ENCODE results near the gene EPHA6.

EPHA6 gene

DNA sequence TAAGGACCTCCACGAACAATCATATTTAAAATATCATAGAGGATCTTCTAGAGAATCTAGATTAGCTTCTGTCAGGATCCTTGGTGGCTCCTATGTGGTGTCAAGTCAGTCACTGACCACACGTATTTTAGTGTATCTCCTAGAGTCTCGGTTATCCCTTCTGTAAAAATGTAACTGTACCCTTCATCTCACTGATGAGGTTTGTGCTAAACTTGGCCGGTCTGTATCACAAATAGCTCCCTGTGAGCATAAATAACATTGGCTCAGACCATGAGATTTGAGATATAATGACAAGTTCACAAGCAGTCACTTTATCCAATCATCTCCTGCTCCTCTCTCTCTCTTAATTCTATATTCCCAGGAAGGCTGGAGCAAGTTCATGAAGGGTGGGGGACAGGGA is 856.6 kb downstream of the EPHA6 start:
- Histone ChIP-seq H4K91ac (ENCODE audit: low read length) (no peak overlapping the region), H3K4ac (ENCODE audit: low read depth in 1 of 2, low read length in 2 of 2) (no peak overlapping the region), H3K27me3 (ENCODE audit: control insufficient read depth in 1 of 2, insufficient read depth in 1 of 2, low read length in 2 of 2) (no peaks in the 10 kb centered on the region), H3K9me3 (ENCODE audit: control insufficient read depth, low read length) (no peaks in the 10 kb centered on the region), H3K36me3 (ENCODE audit: control insufficient read depth in 1 of 2, insufficient read depth in 2 of 2, low read depth in 1 of 2, low read length in 2 of 2) (no peaks in the 10 kb centered on the region), H2AFZ (ENCODE audit: low read depth, low read length) (no peak overlapping the region), H2AK5ac (ENCODE audit: low read length, severe bottlenecking) (no peak overlapping the region), H2BK5ac (ENCODE audit: low read depth, low read length, poor library complexity, severe bottlenecking) (no peak overlapping the region), H4K8ac (ENCODE audit: low read length) (no peak overlapping the region), H2BK120ac (ENCODE audit: low read depth, low read length) (no peak overlapping the region), H3K4me2 (ENCODE audit: low read length, poor library complexity, severe bottlenecking) (no peak overlapping the region), H2BK15ac (ENCODE audit: low read depth, poor library complexity, severe bottlenecking) (no peak overlapping the region), H3K23ac (ENCODE audit: low read length in 2 of 2) (no peak overlapping the region), H3K27ac (ENCODE audit: low read length, poor library complexity, severe bottlenecking) (no peak overlapping the region), H2BK12ac (ENCODE audit: low read length in 2 of 2) (no peak overlapping the region), H3K4me3 (ENCODE audit: insufficient read depth in 1 of 2, low read depth in 1 of 2, low read length in 2 of 2) (no peak overlapping the region), H3K9ac (ENCODE audit: low read length) (no peak overlapping the region), H3K18ac (ENCODE audit: low read depth in 1 of 2, low read length in 2 of 2) (no peak overlapping the region), H3K4me1 (ENCODE audit: control insufficient read depth, insufficient read depth, low read depth, low read length) (no peaks in the 10 kb centered on the region), H3K79me1 (replicated peaks; ENCODE audit: low read length, poor library complexity, severe bottlenecking) (no peaks in the 10 kb centered on the region), H3K14ac (ENCODE audit: low read length in 2 of 2) (no peak overlapping the region)
- no peak for DNase-seq
- 86% methylated on average over 3 of the region's 4 CpGs for WGBS

- Histone ChIP-seq H3K4ac (ENCODE audit: low read depth in 1 of 2, low read length in 2 of 2) (no peak overlapping the region), H3K4me3 (ENCODE audit: insufficient read depth in 1 of 2, low read depth in 1 of 2, low read length in 2 of 2) (no peak overlapping the region), H3K23ac (ENCODE audit: low read length in 2 of 2) (no peak overlapping the region), H3K9ac (ENCODE audit: low read length) (no peak overlapping the region), H3K18ac (ENCODE audit: low read depth in 1 of 2, low read length in 2 of 2) (no peak overlapping the region), H3K36me3 (ENCODE audit: control insufficient read depth in 1 of 2, insufficient read depth in 2 of 2, low read depth in 1 of 2, low read length in 2 of 2) (no peaks in the 10 kb centered on the region), H2BK12ac (ENCODE audit: low read length in 2 of 2) (no peak overlapping the region), H2AK5ac (ENCODE audit: low read length, severe bottlenecking) (no peak overlapping the region), H2BK120ac (ENCODE audit: low read depth, low read length) (no peak overlapping the region), H2BK5ac (ENCODE audit: low read depth, low read length, poor library complexity, severe bottlenecking) (no peak overlapping the region), H3K4me1 (ENCODE audit: control insufficient read depth, insufficient read depth, low read depth, low read length) (no peaks in the 10 kb centered on the region), H3K27ac (ENCODE audit: low read length, poor library complexity, severe bottlenecking) (no peak overlapping the region), H4K8ac (ENCODE audit: low read length) (no peak overlapping the region), H3K79me1 (replicated peaks; ENCODE audit: low read length, poor library complexity, severe bottlenecking) (no peaks in the 10 kb centered on the region), H2BK15ac (ENCODE audit: low read depth, poor library complexity, severe bottlenecking) (no peak overlapping the region), H3K9me3 (ENCODE audit: control insufficient read depth, low read length) (no peaks in the 10 kb centered on the region), H3K4me2 (ENCODE audit: low read length, poor library complexity, severe bottlenecking) (no peak overlapping the region), H4K91ac (ENCODE audit: low read length) (no peak overlapping the region), H3K27me3 (ENCODE audit: control insufficient read depth in 1 of 2, insufficient read depth in 1 of 2, low read length in 2 of 2) (no peaks in the 10 kb centered on the region), H2AFZ (ENCODE audit: low read depth, low read length) (no peak overlapping the region), H3K14ac (ENCODE audit: low read length in 2 of 2) (no peak overlapping the region)
- no peak for DNase-seq
- WGBS, result 89% methylated on average over 2 of the region's 3 CpGs
Observed at GRCh38 chr3:97673357-97673997, 859.1 kb downstream of the EPHA6 start.

- DNase-seq, result no peak
- Histone ChIP-seq H4K91ac (ENCODE audit: low read length) (no peak overlapping the region), H3K18ac (ENCODE audit: low read depth in 1 of 2, low read length in 2 of 2) (no peak overlapping the region), H2BK12ac (ENCODE audit: low read length in 2 of 2) (no peak overlapping the region), H3K9me3 (ENCODE audit: control insufficient read depth, low read length) (no peaks in the 10 kb centered on the region), H2AFZ (ENCODE audit: low read depth, low read length) (no peak overlapping the region), H2BK120ac (ENCODE audit: low read depth, low read length) (no peak overlapping the region), H3K9ac (ENCODE audit: low read length) (no peak overlapping the region), H3K4me2 (ENCODE audit: low read length, poor library complexity, severe bottlenecking) (no peak overlapping the region), H2BK5ac (ENCODE audit: low read depth, low read length, poor library complexity, severe bottlenecking) (no peak overlapping the region), H3K14ac (ENCODE audit: low read length in 2 of 2) (no peak overlapping the region), H4K8ac (ENCODE audit: low read length) (no peak overlapping the region), H3K36me3 (ENCODE audit: control insufficient read depth in 1 of 2, insufficient read depth in 2 of 2, low read depth in 1 of 2, low read length in 2 of 2) (no peaks in the 10 kb centered on the region), H3K23ac (ENCODE audit: low read length in 2 of 2) (no peak overlapping the region), H2BK15ac (ENCODE audit: low read depth, poor library complexity, severe bottlenecking) (no peak overlapping the region), H2AK5ac (ENCODE audit: low read length, severe bottlenecking) (no peak overlapping the region), H3K4me1 (ENCODE audit: control insufficient read depth, insufficient read depth, low read depth, low read length) (no peaks in the 10 kb centered on the region), H3K27ac (ENCODE audit: low read length, poor library complexity, severe bottlenecking) (no peak overlapping the region), H3K27me3 (ENCODE audit: control insufficient read depth in 1 of 2, insufficient read depth in 1 of 2, low read length in 2 of 2) (no peaks in the 10 kb centered on the region), H3K4ac (ENCODE audit: low read depth in 1 of 2, low read length in 2 of 2) (no peak overlapping the region), H3K4me3 (ENCODE audit: insufficient read depth in 1 of 2, low read depth in 1 of 2, low read length in 2 of 2) (no peak overlapping the region), H3K79me1 (replicated peaks; ENCODE audit: low read length, poor library complexity, severe bottlenecking) (no peaks in the 10 kb centered on the region)
- 82% methylated on average over 2 of the region's 2 CpGs for WGBS
Observed at GRCh38 chr3:97674461-97674860, 860.1 kb downstream of the EPHA6 start.

DNA sequence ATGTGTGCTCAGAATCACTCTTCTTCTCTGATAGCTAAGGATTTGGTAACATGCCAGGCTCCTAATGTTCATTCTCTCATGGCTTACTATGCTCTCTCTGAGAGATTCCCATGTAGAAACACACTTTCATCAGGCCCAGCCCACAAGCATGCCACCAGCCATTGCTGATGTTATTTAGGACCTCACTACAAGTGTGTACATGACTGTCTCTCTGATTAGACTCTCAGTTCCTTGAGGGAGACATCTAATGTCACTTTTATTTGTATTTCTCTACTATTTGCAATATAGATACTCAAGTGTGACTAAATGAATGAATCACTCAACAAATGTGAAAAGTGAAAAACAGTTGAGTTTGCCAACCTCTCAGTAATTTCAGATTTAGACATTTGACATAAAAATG is 865.8 kb downstream of the EPHA6 start:
- no peaks in the 10 kb centered on the region for H3K79me1 ChIP-seq (replicated peaks; ENCODE audit: low read length, poor library complexity, severe bottlenecking)
- no peak overlapping the region for H2AK5ac ChIP-seq (ENCODE audit: low read length, severe bottlenecking)
- no peak overlapping the region for H3K4me2 ChIP-seq (ENCODE audit: low read length, poor library complexity, severe bottlenecking)
- no peak overlapping the region for H3K9ac ChIP-seq (ENCODE audit: low read length)
- H3K4ac ChIP-seq (ENCODE audit: low read depth in 1 of 2, low read length in 2 of 2), result no peak overlapping the region
- no peak overlapping the region for H2AFZ ChIP-seq (ENCODE audit: low read depth, low read length)
- no peak for DNase-seq
- no peaks in the 10 kb centered on the region for H3K27me3 ChIP-seq (ENCODE audit: control insufficient read depth in 1 of 2, insufficient read depth in 1 of 2, low read length in 2 of 2)
- H2BK12ac ChIP-seq (ENCODE audit: low read length in 2 of 2), result no peak overlapping the region
- no peaks in the 10 kb centered on the region for H3K4me1 ChIP-seq (ENCODE audit: control insufficient read depth, insufficient read depth, low read depth, low read length)
- no peak overlapping the region for H2BK120ac ChIP-seq (ENCODE audit: low read depth, low read length)
- no peak overlapping the region for H2BK5ac ChIP-seq (ENCODE audit: low read depth, low read length, poor library complexity, severe bottlenecking)
- H3K4me3 ChIP-seq (ENCODE audit: insufficient read depth in 1 of 2, low read depth in 1 of 2, low read length in 2 of 2), result no peak overlapping the region
- no peak overlapping the region for H3K27ac ChIP-seq (ENCODE audit: low read length, poor library complexity, severe bottlenecking)
- H3K9me3 ChIP-seq (ENCODE audit: control insufficient read depth, low read length), result no peaks in the 10 kb centered on the region
- no peaks in the 10 kb centered on the region for H3K36me3 ChIP-seq (ENCODE audit: control insufficient read depth in 1 of 2, insufficient read depth in 2 of 2, low read depth in 1 of 2, low read length in 2 of 2)
- no peak overlapping the region for H3K14ac ChIP-seq (ENCODE audit: low read length in 2 of 2)
- H3K23ac ChIP-seq (ENCODE audit: low read length in 2 of 2), result no peak overlapping the region
- no peak overlapping the region for H3K18ac ChIP-seq (ENCODE audit: low read depth in 1 of 2, low read length in 2 of 2)
- H4K91ac ChIP-seq (ENCODE audit: low read length), result no peak overlapping the region
- no peak overlapping the region for H2BK15ac ChIP-seq (ENCODE audit: low read depth, poor library complexity, severe bottlenecking)
- H4K8ac ChIP-seq (ENCODE audit: low read length), result no peak overlapping the region
